Umbilical cord (tissue), 2 donors: ENCODE measurements around the gene SH2D2A. TPM values are rescaled to one million over a fixed set of nuclear protein-coding genes. Genes with fewer than 3 reads are reported as not detected.
"Not testable (repeated sequence)": the region's sequence is repeated elsewhere in the genome, so short reads cannot be mapped to it uniquely, and the experiment has no call there.

Source experiments
- DNase-seq: peaks from one replicate; pipeline ENCODE4 v3.0.0-alpha.2; 2015; ENCODE audit warnings: low spot score
- total RNA-seq: library from RNA; depleted of rRNA; stranded (reverse); fragments of >200 nt; gene quantifications from one replicate; pipeline ENCODE4 v1.2.3, GENCODE V29; 2014; ENCODE audit warnings: low replicate concordance; ENCODE audit not compliant: insufficient read depth

Gene SH2D2A
- total RNA-seq, 1 donor from 2014 or later: 0.48 TPM

DNA sequence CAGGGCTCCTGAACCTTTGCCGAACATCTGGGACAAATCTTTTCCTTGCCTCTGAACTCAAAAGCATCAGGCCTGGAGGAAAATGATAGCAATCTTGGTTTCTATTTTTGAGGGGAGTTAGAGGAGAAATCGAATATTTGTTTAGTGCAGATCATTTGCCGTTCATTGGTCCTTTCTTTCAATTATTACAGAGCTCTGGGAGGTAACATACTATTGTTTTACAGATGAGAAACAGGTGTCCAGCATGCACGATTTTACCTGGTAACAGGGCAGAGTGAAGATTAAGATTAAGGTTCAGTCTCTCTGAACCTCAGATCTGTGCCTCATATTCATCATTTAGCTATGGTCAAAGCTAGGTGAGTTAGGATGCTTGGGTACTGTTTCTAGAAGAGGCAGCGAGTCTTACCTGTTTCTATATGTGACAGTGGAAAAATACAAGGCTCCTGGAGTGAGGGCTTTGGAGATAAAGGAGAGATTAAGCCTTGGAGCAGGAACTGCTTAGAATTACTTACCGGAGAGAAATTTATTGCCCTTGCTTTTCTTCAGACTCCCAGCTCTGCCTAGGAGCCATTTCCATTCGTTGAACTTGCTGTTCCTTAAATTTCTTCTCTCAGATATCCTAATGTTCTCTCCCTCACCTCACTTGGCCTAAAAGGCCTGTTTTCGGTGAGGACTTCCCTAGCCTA, 47.9 kb downstream of the SH2D2A start:
- DNase-seq: no peak

DNA sequence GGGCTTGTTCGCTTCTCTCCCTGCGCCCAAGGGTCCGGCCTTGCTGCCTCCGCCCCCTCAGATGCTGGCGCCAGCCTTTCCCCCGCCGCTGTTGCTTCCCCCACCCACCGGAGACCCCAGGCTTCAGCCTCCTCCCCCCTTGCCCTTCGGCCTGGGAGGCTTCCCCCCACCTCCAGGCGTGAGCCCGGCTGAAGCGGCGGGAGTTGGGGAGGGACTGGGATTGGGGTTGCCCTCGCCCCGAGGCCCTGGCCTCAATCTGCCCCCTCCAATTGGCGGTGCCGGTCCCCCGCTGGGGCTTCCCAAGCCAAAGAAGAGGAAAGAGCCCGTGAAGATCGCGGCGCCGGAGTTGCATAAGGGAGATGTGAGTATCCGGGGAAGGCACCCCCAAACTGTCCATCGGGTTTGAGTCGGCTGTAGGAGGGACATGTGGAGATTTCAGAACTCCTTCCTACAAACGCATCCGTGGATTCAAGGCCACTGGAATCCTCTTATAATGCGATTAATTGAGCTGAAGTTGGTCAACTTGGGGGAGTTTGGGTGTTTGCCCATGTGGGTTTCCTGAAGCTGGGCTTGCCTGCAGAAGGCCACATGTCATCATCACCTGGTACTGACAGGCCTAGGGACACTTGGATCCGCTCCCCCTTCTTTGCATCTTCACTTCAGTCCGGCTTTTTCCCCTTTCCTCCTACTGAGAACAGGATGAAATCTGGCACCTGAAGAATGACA, 48.6 kb downstream of the SH2D2A start:
- peak; percentile 29 for DNase-seq

DNA sequence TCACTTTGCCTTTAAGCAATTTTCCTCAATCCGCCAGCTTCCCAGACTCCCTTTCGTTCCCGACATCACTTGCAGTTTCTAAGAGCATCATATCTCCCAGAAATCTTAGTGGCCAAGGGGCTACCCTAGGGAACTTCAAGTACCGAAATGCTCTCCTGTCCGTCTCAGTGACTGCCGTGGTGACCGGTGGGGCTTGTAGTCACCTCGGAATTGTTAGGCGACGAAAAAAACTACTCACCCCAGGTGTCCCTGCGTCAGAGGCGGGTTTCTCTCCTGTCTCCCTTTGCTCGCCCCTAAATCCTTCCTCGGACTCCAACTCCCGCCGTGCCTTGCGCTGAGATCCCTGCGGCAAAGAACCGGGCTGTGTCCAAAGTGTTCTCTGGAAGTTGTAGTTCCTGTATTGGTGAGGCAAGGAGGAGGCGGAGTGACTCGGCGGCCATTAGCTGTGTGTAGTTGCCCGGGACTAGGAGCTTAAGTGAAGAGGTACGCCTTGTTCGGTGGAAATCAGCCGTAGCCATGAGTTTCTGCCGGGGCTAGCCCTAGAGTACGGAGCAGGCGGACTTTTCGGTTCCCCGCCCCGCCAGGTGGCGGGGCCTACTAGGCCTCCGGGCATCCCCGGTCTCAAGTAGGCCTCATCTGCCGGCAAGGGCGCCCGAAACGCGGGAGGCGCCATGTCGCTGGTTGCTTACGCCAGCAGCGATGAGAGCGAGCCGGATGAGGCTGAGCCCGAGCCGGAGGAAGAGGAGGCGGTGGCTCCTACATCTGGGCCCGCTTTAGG, 49.4 kb downstream of the SH2D2A start, which contains the start of gene PRCC:
PRCC (plus strand) TSS at position 435 of the 778 bp plus-strand sequence; CDS start at position 672, 237 bp downstream.
- DNase-seq: peak; percentile 100

DNA sequence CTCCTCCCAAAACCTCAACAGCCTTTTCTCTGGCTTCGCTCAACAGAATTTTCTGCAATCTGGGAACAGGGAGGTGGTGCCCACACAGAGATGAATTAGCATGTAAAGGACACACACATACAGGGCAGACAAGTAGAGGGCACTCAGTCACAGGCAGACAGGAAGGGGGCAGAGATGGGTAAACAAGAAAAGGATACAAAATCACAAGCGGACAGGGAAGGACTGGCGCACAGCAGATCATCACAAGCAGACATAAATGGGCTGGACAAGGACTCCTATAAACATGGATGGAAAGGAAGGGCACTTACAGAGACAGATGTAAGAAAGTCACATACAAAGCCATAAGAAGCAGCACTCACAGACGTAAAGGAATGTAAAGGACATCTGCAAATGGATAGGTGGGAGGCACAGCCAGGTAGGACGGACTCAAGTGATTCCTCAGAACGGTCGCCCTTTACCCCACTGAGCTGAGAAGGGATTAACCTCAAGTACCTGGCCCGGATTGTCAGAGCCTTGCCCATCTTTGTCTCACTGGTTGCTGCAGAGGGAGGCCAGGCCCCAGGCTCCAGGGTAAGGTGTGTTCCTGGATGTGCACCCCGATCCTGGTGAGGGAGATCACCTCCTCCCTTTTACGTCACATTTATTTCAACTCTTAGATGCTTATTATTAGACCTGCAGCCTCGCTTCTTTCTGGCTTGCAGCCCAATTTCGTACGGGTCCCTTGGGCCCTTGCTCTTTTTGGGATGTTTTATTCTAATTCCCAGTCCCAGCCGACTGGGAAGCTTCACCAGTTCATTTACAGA, 50.1 kb downstream of the SH2D2A start:
- DNase-seq: peak; percentile 31

DNA sequence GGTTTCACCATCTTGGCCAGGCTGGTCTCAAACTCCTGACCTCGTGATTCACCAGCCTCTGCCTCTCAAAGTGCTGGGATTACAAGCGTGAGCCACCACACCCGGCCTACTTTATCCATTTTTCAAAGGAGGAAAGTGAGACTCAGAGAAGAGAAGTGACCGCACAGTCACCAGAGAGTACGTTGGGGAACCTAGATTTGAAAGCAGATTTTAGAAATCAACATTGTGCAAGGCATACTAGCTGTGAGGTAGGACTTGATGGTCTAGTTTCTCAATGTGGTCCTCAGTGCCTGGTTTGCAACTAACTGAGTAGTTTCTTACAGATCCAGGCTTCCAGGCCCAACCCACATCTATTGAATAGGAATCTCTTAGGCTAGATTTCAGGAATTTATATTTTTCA, 51.0 kb downstream of the SH2D2A start:
- no peak for DNase-seq

DNA sequence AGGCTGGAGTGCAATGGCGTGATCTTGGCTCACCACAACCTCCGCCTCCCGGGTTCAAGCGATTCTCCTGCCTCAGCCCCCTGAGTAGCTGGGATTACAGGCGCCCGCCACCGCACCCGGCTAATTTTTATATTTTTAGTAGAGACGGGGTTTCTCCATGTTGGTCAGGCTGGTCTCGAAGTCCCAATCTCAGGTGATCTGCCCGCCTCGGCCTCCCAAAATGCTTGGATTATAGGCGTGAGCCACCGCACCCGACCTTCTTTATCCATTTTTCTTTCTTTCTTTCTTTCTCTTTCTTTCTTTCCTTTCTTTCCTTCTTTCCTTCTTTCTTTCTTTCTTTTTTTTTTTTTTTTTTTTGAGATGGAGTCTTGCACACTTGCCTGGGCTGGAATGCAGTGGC, 51.5 kb downstream of the SH2D2A start:
- not testable (repeated sequence) for DNase-seq

DNA sequence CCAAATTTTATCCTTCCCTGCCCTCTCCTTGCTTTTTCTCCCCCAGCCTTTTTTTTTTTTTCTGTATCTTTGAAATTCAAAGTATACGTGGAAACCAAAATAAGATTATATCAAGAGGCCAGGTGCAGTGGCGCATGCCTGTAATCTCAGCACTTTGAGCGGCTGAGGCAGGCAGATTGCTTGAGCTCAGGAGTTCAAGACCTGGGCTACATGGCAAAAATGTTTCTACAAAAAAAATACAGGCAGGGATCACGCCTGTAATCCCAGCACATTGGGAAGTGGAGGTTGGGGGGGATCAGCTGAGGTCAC, 55.9 kb downstream of the SH2D2A start:
- DNase-seq: no peak

DNA sequence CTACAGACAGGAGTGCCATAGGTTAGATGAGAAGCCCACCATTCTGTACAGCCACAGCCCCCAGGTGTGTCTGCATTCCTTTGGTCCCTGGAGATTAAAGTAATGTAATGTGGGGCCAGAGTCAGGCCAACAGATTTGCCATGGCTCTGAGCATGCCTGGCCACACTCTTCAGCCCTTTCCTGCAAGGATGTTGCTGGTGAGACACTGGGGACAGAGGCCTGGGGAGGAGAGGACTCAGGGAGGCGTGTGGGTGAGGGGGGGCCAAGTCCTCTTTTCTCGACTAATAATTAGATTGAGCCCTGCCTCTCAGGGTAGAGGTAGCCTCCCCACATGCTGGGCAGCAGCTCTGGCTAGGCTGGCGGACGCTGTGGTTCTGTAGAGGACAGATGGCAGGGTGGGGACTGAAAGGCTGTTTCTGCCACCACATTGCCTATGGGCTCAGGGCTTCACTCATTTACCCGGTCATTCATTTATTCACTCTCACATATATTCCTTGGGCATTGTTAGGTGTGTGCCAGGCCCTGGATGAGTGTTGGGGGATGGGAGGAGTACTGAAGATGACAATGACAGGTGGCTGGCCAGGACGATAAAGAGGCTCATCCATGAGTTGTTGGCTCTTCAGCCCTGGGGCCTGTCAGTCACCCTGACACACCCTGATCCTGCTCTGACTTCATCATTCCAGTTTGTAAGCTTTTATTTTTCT, 56.4 kb downstream of the SH2D2A start:
- DNase-seq: no peak

DNA sequence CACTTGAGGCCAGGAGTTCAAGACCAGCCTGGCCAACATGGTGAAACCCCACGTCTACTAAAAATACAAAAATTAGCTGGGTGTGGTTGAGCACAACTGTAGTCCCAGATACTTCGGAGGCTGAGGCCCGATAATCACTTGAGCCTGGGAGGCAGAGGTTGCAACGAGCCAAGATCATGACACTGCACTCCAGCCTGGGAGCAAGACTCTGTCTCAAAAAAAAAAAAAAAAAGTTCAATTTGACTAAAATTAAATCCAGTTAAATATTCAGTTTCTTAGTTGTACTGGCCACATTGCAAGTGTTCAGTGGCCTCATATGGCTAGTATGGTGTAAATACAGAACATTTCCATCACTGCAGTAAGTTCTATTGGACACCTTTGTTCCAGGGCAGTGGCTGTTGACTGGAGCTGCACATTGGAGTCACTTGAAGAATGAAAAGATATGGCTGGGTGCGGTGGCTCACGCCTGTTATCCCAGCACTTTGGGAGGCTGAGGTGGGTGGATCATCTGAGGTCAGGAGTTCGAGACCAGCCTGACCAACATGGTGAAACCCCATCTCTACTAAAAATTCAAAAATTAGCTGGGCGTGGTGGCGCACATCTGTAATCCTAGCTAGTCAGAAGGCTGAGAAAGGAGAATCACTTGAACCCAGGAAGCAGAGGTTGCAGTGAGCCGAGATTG, 58.9 kb downstream of the SH2D2A start:
- not testable (repeated sequence) for DNase-seq

DNA sequence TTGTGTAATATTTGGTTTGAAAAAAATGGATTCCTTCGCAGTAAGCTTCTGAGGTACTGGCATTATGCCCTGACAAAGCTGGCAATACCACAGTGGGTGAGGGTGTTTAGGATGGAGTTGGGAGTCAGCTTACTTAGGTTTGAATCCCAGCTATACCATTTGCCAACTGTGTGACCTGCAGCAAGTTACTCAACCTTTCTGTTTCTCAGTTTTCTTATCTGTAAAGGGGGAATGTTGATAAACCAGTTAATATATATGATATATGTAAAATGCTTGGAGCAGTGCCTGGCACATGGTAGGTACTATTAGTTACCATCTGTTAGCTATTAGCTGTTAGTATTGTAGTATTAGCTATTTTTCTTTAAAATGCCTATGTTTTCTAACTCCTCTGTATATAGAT, 60.3 kb downstream of the SH2D2A start:
- no peak for DNase-seq

Other genes with a start within 250 kb of the SH2D2A start
- gene IQGAP3, start 244.3 kb downstream of the SH2D2A start, total RNA-seq: 4.6 TPM
- gene TTC24, start 237.1 kb downstream of the SH2D2A start, total RNA-seq: 3.1 TPM
- gene NAXE, start 225.1 kb downstream of the SH2D2A start, total RNA-seq: 40.9 TPM
- gene GPATCH4, start 215.4 kb downstream of the SH2D2A start, total RNA-seq: 21.7 TPM
- gene HAPLN2, start 197.4 kb downstream of the SH2D2A start, total RNA-seq: not detected
- gene BCAN, start 174.7 kb downstream of the SH2D2A start, total RNA-seq: 9.1 TPM
- gene NES, start 139.4 kb downstream of the SH2D2A start, total RNA-seq: 19.0 TPM
- gene CRABP2, start 111.3 kb downstream of the SH2D2A start, total RNA-seq: 46.7 TPM
- gene METTL25B, start 88.4 kb downstream of the SH2D2A start, total RNA-seq: 9.6 TPM
- 3.9 TPM for gene ISG20L2, start 88.1 kb downstream of the SH2D2A start, total RNA-seq
- gene MRPL24, start 75.8 kb downstream of the SH2D2A start, total RNA-seq: 36.4 TPM
- gene HDGF, start 65.2 kb downstream of the SH2D2A start, total RNA-seq: 69.8 TPM
- 21.4 TPM for gene PRCC, start 49.3 kb downstream of the SH2D2A start, total RNA-seq
- not detected for gene INSRR, start 42.3 kb upstream of the SH2D2A start, total RNA-seq
- not detected for gene NTRK1, start 44.0 kb upstream of the SH2D2A start, total RNA-seq
- 1.9 TPM for gene PEAR1, start 76.9 kb upstream of the SH2D2A start, total RNA-seq
- not detected for gene LRRC71, start 103.8 kb upstream of the SH2D2A start, total RNA-seq
- 18.5 TPM for gene ARHGEF11, start 228.9 kb upstream of the SH2D2A start, total RNA-seq